DMS53 treated with DMSO at 0.1 percent for 48 hours (cell line): ENCODE results near the gene PLAC1.
A peak's percentile ranks its signal among the peaks of the same experiment; 100 is the strongest.

Experiments
- DNase-seq: peaks from one replicate; lab custom pipeline; 2025; ENCODE audit not compliant: unreplicated experiment; lab: John Stamatoyannopoulos, UW

Gene PLAC1

GRCh38 chrX:134632355-134632754, 25.9 kb downstream of the PLAC1 start:
- no peak for DNase-seq

DNA sequence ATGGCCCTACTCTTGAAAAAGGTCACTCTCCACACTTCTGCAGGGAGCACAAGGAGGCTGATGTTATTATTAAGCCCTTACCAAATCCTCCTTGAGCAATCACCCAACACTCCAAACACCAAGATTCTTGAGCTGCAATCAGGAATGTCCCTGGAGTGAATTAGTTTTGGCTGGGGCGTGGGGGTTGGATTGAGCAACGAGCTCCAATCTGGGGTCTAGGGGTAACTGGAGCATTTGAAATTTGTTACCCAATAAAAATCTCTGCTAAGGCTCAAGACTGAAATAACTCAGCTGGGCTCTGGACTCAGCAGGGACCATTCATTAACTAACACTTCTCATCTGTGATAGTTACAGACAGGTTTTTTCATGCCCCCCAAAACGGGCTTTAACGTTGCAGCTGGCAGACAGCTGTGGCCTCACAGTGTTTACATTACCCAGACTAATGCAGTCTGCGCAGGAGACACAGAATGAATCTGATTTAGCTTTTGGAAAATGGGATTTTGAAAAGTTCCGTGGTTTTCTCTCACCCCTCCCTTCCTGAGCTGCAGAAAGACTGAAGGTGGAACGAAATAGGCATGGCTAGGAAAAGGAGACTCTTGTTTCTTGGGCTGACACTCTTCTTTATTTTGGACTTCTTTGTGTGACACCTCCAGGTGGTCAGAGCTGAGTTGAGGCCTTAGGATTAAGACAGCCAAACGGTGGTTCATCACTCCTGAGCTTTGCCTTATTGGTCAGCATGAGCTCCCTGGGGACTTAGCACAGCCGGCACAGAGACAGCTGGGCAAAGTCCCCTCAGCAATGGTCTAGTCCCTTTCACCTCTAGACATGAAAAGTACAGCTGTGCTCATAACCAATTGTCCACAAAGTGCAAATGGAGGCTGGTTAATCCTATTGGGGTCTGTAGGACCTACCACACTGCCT, 26.6 kb downstream of the PLAC1 start:
- DNase-seq: no peak

GRCh38 chrX:134628663-134629062, 29.6 kb downstream of the PLAC1 start:
- no peak for DNase-seq

- DNase-seq: no peak
These were observed 31.8 kb downstream of the PLAC1 start for GRCh38 chrX:134626434-134626833.

DNA sequence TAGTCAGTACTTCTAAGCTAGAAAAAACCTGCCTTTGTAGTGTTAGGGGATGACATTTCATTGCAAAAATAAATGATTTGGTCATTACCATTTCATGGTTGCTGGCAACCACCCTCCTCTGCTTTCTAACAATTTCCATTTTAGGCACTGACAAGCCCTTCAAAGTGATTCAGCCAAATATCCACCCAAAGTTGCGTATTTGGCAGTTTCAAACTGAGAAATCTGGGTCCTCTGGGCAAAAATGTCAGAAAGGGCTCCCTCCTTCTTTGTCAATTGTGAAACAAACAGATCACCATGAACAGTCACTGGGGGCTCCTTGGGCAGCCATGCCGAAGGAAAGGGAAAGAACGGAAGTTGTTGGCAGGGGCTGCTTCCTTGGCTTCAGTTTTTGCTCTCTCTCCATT, 33.0 kb downstream of the PLAC1 start:
- no peak for DNase-seq

DNA sequence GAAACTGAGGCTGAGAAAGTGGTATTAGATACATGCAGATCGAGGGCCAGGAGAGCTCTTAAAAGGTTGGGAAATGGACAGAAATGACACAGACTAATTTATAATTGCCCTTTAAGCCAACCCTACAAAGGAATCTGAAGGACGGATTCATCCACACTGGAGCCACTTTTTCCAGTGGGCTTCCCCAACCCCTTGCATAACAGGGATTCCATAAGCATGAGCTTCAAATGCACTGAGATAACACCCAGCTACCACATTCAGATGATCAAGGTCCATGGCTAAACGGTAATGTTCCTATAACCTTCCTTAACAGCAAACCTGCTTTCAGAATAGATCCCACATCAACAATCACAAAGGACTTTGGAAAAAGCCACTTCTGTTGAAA, 34.2 kb downstream of the PLAC1 start:
- no peak for DNase-seq

- DNase-seq: no peak
These were observed 34.8 kb downstream of the PLAC1 start for GRCh38 chrX:134623293-134624045.

DNA sequence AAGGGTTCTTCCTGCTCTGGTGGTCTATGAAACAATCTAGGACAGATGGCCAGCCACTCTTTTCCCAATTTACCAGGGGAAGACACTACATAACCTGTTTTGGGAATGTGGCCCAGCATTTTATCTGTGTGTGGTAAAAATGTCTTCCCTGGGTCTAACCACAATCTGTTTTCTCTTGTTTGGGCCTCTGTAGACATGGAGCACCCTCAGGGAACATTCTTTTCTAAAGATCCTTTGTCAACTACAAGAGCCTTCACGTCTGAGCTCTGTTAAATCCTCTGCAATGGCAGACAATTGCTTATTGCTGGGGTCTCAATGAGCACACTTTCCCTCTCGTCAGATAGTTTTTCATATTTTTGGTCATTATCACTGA, 35.5 kb downstream of the PLAC1 start:
- no peak for DNase-seq

- DNase-seq: no peak
These were observed 36.0 kb downstream of the PLAC1 start for GRCh38 chrX:134622056-134622812.

DNA sequence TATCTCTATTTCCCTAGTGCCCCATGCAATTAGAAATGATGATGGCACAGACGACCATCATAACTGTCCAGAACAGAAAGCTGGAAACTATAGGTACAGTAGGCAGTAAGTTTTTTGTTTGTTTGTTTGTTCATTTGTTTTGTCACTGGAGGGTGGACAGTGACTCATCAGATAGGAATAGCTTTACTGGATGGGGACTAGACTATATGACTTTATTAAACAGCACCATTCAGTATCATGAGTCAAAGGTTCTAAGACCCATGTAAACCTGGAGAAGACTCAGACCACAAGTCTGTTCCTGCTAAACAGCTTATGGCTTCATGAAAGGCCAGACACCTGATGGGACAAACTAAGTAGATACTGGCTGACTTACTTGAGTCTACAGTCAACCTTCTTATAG, 38.4 kb downstream of the PLAC1 start:
- DNase-seq: no peak

DNA sequence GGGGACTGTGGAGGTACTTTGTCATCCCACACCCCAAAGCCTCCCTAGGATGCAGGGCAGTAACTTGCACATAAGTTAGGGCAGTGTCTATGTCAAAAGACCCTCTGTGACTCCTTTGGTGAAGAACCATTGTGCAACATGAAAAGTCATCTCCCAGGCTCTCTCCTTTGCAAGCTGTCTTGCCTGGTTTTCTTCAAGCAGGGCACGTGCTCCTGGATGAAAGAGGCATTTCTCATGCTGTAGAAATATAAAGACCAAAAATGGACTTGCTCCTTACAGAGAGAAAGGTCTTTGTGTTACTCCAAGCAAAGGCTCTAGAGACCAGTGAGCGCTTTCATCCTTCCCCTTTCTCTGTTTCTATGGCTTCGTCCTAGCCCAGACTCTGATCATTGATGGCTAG, 44.9 kb downstream of the PLAC1 start:
- no peak for DNase-seq

- no peak for DNase-seq
These were observed 50.1 kb downstream of the PLAC1 start for GRCh38 chrX:134608153-134608552.

GRCh38 chrX:134607523-134607922, 50.7 kb downstream of the PLAC1 start:
- DNase-seq: no peak

- peak; percentile 69 for DNase-seq
These were observed 53.5 kb downstream of the PLAC1 start for GRCh38 chrX:134604701-134605311.

DNA sequence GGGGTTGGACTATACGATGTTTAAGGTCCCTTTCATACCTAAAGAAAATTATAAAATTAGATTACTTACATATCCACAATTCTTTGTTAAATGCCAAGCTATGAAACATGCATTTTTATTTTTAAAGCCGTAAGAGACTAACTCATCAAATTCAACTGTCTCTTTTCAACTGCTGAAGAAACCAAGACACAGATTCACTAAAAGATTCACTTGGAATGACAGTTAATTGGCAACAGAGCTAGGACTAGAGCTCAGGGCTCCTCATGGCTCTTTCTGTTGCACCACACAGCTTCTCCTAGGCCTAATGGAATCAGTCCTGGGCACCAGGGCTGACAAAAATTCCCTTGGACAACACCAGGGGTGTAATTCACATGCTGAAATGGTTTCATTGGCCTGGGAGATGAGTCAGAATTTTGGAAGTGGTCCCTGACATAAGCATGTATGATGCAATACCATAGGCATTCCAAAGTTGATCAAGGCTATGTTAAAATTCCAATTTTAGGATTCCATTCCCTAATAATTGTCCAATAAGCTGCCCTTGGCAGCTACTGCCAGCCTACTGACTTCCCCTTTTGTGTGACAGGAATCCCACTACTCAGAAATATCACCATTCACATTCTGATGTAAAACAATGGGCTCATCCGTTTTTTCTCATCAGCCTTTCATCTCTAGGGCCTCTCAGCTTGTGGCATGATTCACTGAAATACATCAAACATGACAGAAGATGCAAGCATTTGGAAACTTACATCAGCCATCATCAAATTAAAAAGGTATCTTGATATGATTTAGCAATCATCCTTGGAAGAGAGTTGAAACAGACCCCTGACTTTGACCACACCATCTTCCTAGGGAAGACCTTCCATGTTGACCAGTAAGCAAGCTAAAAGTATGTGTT, 54.2 kb downstream of the PLAC1 start:
- no peak for DNase-seq

DNA sequence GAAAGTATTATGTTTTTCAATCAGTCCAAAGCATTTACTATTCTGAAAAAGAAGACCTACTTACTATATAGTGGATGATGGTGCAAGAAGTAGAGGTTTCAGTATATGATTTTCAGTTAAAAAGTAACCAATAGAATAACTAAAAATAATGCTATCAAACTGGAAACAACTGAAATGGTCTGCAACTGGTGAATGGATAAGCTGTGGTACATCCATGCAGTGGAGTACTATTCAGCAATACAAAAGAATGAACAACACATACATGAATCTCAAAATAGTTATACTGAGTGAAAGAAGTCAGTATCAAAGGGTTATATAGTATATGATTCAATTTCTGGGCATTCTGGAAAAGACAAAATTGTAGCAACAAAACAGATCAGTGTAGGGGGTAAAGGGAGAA, 55.9 kb downstream of the PLAC1 start:
- no peak for DNase-seq

DNA sequence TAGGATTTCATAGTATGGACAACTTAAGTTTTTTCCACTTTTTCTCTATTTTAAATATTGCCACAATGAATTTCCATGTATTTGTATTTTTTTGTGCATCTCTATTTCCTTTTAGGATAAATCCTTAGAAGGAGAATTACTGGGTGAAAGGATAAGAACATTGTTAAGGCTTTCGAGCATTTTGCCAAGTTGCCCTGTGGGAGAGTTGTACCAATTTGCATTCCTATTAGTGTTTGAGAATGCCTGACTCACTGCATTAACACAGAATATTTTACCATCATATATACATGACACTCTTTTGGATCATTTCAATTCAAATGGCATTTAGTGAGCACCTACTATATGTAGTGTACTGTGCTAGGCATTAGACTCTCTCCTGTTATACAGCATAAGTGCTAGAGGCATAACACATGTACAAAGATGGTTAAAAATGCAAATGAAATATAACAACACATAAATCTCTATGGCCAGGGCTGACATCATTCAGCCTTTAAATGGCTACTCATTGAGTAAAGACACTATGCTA, 57.0 kb downstream of the PLAC1 start:
- no peak for DNase-seq

DNA sequence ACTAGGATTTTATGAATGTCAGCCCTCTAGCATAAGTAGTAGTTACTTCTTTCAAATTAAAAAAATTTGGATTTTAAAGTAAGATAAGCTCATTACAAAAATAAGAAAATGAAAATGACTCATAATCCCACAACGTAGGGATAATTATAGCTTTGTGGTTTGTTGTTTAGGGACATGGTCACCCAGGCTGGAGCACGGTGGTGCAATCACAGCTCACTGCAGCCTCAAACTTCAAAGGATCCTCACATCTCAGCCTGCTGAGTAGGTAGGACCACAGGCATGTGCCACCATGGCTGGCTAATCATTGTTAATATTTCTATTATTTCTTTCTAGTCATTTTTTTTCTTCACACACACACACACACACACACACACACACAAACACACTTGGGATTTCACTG, 57.6 kb downstream of the PLAC1 start:
- no peak for DNase-seq

DNA sequence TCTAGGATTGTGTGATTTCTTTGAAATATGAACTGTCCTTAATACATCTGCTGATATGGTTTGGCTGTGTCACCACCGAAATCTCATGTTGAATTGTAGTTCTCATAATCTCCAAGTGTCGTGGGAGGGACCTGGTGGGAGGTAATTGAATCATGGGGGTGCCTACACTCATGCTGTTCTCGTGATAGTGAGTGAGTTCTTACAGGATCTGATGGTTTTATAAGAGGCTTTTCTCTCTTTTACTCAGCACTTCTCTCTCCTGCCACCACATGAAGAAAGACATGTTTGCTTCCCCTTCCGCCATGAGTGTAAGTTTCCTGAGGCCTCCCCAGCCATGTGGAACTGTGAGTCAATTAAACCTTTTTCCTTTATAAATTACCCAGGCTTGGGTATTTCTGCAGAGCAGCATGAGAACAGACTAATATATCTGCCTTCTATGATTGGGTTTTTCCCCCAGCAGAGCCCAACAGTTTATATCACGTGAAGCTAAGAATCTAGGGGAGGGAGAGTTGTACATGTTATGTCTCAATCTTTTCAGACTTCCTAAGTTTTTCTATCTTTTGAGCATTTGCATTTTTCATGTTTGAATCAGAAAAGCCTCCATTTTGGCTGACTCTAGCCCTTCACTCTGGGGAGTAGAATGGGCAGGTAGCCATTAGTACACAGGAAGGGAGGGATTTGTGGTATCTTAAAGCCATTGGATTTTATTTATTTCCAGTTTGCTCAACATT, 58.9 kb downstream of the PLAC1 start:
- no peak for DNase-seq
